GM23338 (cell line): ENCODE measurements around the gene CHD9NB. TPM values are rescaled to one million over a fixed set of nuclear protein-coding genes. Genes with fewer than 3 reads are reported as not detected.

Experiments used
- ATAC-seq: fragments of 200-7000 bp; cut with Tn5 transposase; 3 replicates; pipeline ENCODE4 v1.9.1; 2020
- DNase-seq: peaks from one replicate; pipeline ENCODE4 v3.0.0-alpha.2; 2015; ENCODE audit warnings: low spot score
- H2AFZ ChIP-seq: fragments of 200-600 bp; sonication (generic); 2 replicates; pipeline ENCODE4 v1.8.0; 2016; ENCODE audit warnings: antibody characterized with exemption, mild to moderate bottlenecking, moderate library complexity
- H3F3A ChIP-seq: fragments of 200-600 bp; sonication (generic); replicated peaks from 2 replicates; pipeline ENCODE4 v1.8.0; 2017; ENCODE audit warnings: antibody characterized with exemption, mixed run types, low read depth
- H3K27ac ChIP-seq: fragments of 200-600 bp; sonication (generic); 2 replicates; pipeline ENCODE4 v1.6.1; 2016; ENCODE audit warnings: low read depth
- H3K27me3 ChIP-seq: fragments of 200-600 bp; sonication (generic); 2 replicates; pipeline ENCODE4 v1.8.0; 2016; ENCODE audit warnings: mild to moderate bottlenecking, mixed run types, moderate library complexity; ENCODE audit not compliant: insufficient read depth
- H3K36me3 ChIP-seq: fragments of 200-600 bp; sonication (generic); 2 replicates; pipeline ENCODE4 v1.8.0; 2016; ENCODE audit warnings: mild to moderate bottlenecking; ENCODE audit not compliant: insufficient read depth
- H3K4me1 ChIP-seq: fragments of 200-600 bp; sonication (generic); 2 replicates; pipeline ENCODE4 v1.8.0; 2016; ENCODE audit warnings: mild to moderate bottlenecking, moderate library complexity; ENCODE audit not compliant: insufficient read depth
- H3K4me2 ChIP-seq: fragments of 200-600 bp; sonication (generic); 2 replicates; pipeline ENCODE4 v1.7.1; 2017; ENCODE audit warnings: mixed run types
- H3K4me3 ChIP-seq: fragments of 200-600 bp; sonication (generic); 2 replicates; pipeline ENCODE4 v1.6.1; 2016; ENCODE audit warnings: mixed run types
- H3K79me2 ChIP-seq: fragments of 200-600 bp; sonication (generic); replicated peaks from 2 replicates; pipeline ENCODE4 v1.8.0; 2017; ENCODE audit warnings: mild to moderate bottlenecking; ENCODE audit not compliant: insufficient read depth
- H3K9me2 ChIP-seq: fragments of 200-600 bp; sonication (generic); 2 replicates; pipeline ENCODE4 v1.8.0; 2017; ENCODE audit not compliant: insufficient read depth
- H4K20me1 ChIP-seq: fragments of 200-600 bp; sonication (generic); replicated peaks from 2 replicates; pipeline ENCODE4 v1.8.0; 2017; ENCODE audit warnings: mild to moderate bottlenecking; ENCODE audit not compliant: insufficient read depth
- H3K27ac Mint-ChIP-seq: 2 replicates; pipeline ENCODE4 v1.8.0; 2020; ENCODE audit warnings: inconsistent platforms, mild to moderate bottlenecking, moderate library complexity, mixed read lengths
- H3K27me3 Mint-ChIP-seq: 3 replicates; pipeline ENCODE4 v1.8.0; 2022; ENCODE audit warnings: low read depth, mild to moderate bottlenecking, moderate library complexity, mixed read lengths, inconsistent platforms; ENCODE audit not compliant: insufficient read depth, poor library complexity
- H3K36me3 Mint-ChIP-seq: 3 replicates; pipeline ENCODE4 v1.8.0; 2021; ENCODE audit warnings: low read depth, mild to moderate bottlenecking, inconsistent platforms, moderate library complexity, mixed read lengths
- H3K4me1 Mint-ChIP-seq: 3 replicates; pipeline ENCODE4 v1.8.0; 2020; ENCODE audit warnings: mild to moderate bottlenecking, inconsistent platforms, mixed read lengths
- H3K4me3 Mint-ChIP-seq: 3 replicates; pipeline ENCODE4 v1.8.0; 2021; ENCODE audit warnings: moderate library complexity, mild to moderate bottlenecking, inconsistent platforms, mixed read lengths
- H3K9me3 Mint-ChIP-seq: 3 replicates; pipeline ENCODE4 v1.8.0; 2020; ENCODE audit warnings: moderate library complexity, mild to moderate bottlenecking, inconsistent platforms, mixed read lengths
- CREB1 ChIP-seq: fragments of 250-450 bp; sonication (Bioruptor Pico); IDR thresholded peaks from 2 replicates; pipeline ENCODE4 v1.5.0; 2020; ENCODE audit warnings: low read depth, mild to moderate bottlenecking, moderate library complexity
- EZH2 ChIP-seq: fragments of 200-600 bp; sonication (generic); IDR thresholded peaks from one replicate; pipeline ENCODE4 v1.8.0; 2017; ENCODE audit warnings: antibody characterized with exemption, mild to moderate bottlenecking, low read depth; ENCODE audit not compliant: unreplicated experiment
- EZH2phosphoT487 ChIP-seq: fragments of 200-600 bp; sonication (generic); IDR thresholded peaks from one replicate; pipeline ENCODE4 v1.8.1; 2018; ENCODE audit warnings: antibody characterized with exemption; ENCODE audit not compliant: unreplicated experiment
- JUNB ChIP-seq: IDR thresholded peaks from one replicate; pipeline ENCODE4 v1.6.1; 2016; ENCODE audit warnings: antibody characterized with exemption; ENCODE audit not compliant: unreplicated experiment
- NANOG ChIP-seq: IDR thresholded peaks from 2 replicates; pipeline ENCODE4 v1.6.1; 2016; ENCODE audit warnings: antibody characterized with exemption, borderline replicate concordance
- POLR2AphosphoS5 ChIP-seq: IDR thresholded peaks from 2 replicates; pipeline ENCODE4 v1.6.1; 2016; ENCODE audit warnings: antibody characterized with exemption, low read depth
- STAT1 ChIP-seq: IDR thresholded peaks from one replicate; pipeline ENCODE4 v1.6.1; 2016; ENCODE audit warnings: antibody characterized with exemption; ENCODE audit not compliant: unreplicated experiment
- ZNF114 ChIP-seq: fragments of 250-450 bp; sonication (Bioruptor Pico); IDR thresholded peaks from 2 replicates; pipeline ENCODE4 v1.5.0; 2020; ENCODE audit warnings: mild to moderate bottlenecking, moderate library complexity
- ZNF331 ChIP-seq: fragments of 250-450 bp; sonication (Bioruptor Pico); IDR thresholded peaks from 2 replicates; pipeline ENCODE4 v1.5.0; 2020; ENCODE audit warnings: low read depth, mild to moderate bottlenecking, moderate library complexity
- polyA plus RNA-seq: library from polyadenylated mRNA; unstranded; fragments of >200 nt; fragmentation: Nextera tagmentation; extraction: Ambion mirVana; gene quantifications from 2 replicates; pipeline ENCODE4 v1.2.1, GENCODE V29; 2016
- total RNA-seq: library from RNA; depleted of rRNA; stranded (reverse); fragments of >200 nt; shearing (Covaris generic); gene quantifications from 2 replicates; pipeline ENCODE4 v1.2.3, GENCODE V29; 2014
- TF ChIP-seq, protein P1 (sequence below): IDR thresholded peaks from 2 replicates; pipeline ENCODE4 v1.6.1; 2016; ENCODE audit warnings: antibody characterized with exemption
- TF ChIP-seq, protein P2 (sequence below): IDR thresholded peaks from one replicate; pipeline ENCODE4 v1.6.1; 2018; ENCODE audit warnings: antibody characterized with exemption; ENCODE audit not compliant: unreplicated experiment
- TF ChIP-seq, protein P3 (sequence below), 2 experiments: fragments of 200-600 bp in 1 of 2; sonication (generic) in 1 of 2; conservative IDR thresholded peaks; 2 replicates each; pipeline versions ENCODE4 v1.5.1 to v1.6.1; 2016 to 2017; ENCODE audit warnings: antibody characterized with exemption in 2 of 2, low read depth in 2 of 2, mild to moderate bottlenecking in 2 of 2, moderate library complexity in 1 of 2
- TF ChIP-seq, protein P4 (sequence below): fragments of 250-450 bp; sonication (Bioruptor Pico); IDR thresholded peaks from 2 replicates; pipeline ENCODE4 v1.5.0; 2020; ENCODE audit warnings: mild to moderate bottlenecking, moderate library complexity

CHD9NB gene
- total and polyA plus RNA-seq, 2 experiments from 2014 or later = 1.7 to 4.2 TPM

DNA sequence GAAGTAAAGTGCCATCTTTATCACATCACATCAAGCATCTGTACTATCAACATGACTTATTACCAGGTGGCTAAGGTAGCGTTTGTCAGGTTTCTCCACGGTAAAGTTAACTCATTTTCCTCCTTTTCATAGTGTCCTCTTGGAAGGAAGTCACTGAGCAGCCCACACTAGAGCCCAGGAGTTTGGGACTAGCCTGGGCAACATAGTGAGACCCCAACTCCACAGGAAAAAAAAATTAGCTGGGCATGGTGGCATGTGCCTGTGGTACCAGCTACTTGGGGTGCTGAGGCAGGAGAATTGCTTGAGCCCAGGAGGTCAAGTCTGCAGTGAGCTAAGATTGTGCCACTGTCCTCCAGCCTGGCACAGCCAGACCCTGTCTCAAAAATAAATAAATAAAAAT, 15.0 kb upstream of the CHD9NB start:
- H3K27me3 ChIP-seq = no peaks in the 10 kb centered on the region
- peaks cover 13% of the 10 kb centered on the region for H3K36me3 Mint-ChIP-seq
- no peaks in the 10 kb centered on the region; the same call in 1 of the 2 replicates for H4K20me1 ChIP-seq
- H3K27ac ChIP-seq = no peak overlapping the region
- peaks cover under 1% of the 10 kb centered on the region; the same call in 2 of the 3 replicates for H3K9me3 Mint-ChIP-seq
- H3K4me3 Mint-ChIP-seq = no peak overlapping the region
- H3K4me1 ChIP-seq = peaks cover 13% of the 10 kb centered on the region
- H3K27ac Mint-ChIP-seq = no peak overlapping the region
- no peak overlapping the region for H3K4me2 ChIP-seq
- peaks cover 57% of the 10 kb centered on the region for H3K79me2 ChIP-seq
- no peaks in the 10 kb centered on the region for H3K9me2 ChIP-seq
- H3F3A ChIP-seq = no peaks in the 10 kb centered on the region
- no peak overlapping the region for H2AFZ ChIP-seq
- H3K4me1 Mint-ChIP-seq = peaks cover 25% of the 10 kb centered on the region
- H3K36me3 ChIP-seq = 0 out of 2 replicates have a peak, but pooled peaks cover 4% of the 10 kb centered on the region
- TF ChIP-seq, protein P1, sequence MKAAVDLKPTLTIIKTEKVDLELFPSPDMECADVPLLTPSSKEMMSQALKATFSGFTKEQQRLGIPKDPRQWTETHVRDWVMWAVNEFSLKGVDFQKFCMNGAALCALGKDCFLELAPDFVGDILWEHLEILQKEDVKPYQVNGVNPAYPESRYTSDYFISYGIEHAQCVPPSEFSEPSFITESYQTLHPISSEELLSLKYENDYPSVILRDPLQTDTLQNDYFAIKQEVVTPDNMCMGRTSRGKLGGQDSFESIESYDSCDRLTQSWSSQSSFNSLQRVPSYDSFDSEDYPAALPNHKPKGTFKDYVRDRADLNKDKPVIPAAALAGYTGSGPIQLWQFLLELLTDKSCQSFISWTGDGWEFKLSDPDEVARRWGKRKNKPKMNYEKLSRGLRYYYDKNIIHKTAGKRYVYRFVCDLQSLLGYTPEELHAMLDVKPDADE = no peak
- no peak for TF ChIP-seq STAT1
- TF ChIP-seq EZH2phosphoT487 = no peak
- TF ChIP-seq POLR2AphosphoS5 = no peak
- TF ChIP-seq JUNB = no peak
- no peak for TF ChIP-seq CREB1 (CRISPR knock-in tag)
- TF ChIP-seq NANOG = no peak
- no peak for TF ChIP-seq ZNF114 (CRISPR knock-in tag)
- TF ChIP-seq, protein P2, sequence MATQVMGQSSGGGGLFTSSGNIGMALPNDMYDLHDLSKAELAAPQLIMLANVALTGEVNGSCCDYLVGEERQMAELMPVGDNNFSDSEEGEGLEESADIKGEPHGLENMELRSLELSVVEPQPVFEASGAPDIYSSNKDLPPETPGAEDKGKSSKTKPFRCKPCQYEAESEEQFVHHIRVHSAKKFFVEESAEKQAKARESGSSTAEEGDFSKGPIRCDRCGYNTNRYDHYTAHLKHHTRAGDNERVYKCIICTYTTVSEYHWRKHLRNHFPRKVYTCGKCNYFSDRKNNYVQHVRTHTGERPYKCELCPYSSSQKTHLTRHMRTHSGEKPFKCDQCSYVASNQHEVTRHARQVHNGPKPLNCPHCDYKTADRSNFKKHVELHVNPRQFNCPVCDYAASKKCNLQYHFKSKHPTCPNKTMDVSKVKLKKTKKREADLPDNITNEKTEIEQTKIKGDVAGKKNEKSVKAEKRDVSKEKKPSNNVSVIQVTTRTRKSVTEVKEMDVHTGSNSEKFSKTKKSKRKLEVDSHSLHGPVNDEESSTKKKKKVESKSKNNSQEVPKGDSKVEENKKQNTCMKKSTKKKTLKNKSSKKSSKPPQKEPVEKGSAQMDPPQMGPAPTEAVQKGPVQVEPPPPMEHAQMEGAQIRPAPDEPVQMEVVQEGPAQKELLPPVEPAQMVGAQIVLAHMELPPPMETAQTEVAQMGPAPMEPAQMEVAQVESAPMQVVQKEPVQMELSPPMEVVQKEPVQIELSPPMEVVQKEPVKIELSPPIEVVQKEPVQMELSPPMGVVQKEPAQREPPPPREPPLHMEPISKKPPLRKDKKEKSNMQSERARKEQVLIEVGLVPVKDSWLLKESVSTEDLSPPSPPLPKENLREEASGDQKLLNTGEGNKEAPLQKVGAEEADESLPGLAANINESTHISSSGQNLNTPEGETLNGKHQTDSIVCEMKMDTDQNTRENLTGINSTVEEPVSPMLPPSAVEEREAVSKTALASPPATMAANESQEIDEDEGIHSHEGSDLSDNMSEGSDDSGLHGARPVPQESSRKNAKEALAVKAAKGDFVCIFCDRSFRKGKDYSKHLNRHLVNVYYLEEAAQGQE = no peak
- no peak for TF ChIP-seq ZNF331 (CRISPR knock-in tag)
- TF ChIP-seq, protein P3, sequence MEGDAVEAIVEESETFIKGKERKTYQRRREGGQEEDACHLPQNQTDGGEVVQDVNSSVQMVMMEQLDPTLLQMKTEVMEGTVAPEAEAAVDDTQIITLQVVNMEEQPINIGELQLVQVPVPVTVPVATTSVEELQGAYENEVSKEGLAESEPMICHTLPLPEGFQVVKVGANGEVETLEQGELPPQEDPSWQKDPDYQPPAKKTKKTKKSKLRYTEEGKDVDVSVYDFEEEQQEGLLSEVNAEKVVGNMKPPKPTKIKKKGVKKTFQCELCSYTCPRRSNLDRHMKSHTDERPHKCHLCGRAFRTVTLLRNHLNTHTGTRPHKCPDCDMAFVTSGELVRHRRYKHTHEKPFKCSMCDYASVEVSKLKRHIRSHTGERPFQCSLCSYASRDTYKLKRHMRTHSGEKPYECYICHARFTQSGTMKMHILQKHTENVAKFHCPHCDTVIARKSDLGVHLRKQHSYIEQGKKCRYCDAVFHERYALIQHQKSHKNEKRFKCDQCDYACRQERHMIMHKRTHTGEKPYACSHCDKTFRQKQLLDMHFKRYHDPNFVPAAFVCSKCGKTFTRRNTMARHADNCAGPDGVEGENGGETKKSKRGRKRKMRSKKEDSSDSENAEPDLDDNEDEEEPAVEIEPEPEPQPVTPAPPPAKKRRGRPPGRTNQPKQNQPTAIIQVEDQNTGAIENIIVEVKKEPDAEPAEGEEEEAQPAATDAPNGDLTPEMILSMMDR (conservative IDR thresholded peaks at IDR 0.05; ENCODE audit: low read depth in 2 of 2) = no peak
- TF ChIP-seq EZH2 = no peak
- TF ChIP-seq, protein P4, sequence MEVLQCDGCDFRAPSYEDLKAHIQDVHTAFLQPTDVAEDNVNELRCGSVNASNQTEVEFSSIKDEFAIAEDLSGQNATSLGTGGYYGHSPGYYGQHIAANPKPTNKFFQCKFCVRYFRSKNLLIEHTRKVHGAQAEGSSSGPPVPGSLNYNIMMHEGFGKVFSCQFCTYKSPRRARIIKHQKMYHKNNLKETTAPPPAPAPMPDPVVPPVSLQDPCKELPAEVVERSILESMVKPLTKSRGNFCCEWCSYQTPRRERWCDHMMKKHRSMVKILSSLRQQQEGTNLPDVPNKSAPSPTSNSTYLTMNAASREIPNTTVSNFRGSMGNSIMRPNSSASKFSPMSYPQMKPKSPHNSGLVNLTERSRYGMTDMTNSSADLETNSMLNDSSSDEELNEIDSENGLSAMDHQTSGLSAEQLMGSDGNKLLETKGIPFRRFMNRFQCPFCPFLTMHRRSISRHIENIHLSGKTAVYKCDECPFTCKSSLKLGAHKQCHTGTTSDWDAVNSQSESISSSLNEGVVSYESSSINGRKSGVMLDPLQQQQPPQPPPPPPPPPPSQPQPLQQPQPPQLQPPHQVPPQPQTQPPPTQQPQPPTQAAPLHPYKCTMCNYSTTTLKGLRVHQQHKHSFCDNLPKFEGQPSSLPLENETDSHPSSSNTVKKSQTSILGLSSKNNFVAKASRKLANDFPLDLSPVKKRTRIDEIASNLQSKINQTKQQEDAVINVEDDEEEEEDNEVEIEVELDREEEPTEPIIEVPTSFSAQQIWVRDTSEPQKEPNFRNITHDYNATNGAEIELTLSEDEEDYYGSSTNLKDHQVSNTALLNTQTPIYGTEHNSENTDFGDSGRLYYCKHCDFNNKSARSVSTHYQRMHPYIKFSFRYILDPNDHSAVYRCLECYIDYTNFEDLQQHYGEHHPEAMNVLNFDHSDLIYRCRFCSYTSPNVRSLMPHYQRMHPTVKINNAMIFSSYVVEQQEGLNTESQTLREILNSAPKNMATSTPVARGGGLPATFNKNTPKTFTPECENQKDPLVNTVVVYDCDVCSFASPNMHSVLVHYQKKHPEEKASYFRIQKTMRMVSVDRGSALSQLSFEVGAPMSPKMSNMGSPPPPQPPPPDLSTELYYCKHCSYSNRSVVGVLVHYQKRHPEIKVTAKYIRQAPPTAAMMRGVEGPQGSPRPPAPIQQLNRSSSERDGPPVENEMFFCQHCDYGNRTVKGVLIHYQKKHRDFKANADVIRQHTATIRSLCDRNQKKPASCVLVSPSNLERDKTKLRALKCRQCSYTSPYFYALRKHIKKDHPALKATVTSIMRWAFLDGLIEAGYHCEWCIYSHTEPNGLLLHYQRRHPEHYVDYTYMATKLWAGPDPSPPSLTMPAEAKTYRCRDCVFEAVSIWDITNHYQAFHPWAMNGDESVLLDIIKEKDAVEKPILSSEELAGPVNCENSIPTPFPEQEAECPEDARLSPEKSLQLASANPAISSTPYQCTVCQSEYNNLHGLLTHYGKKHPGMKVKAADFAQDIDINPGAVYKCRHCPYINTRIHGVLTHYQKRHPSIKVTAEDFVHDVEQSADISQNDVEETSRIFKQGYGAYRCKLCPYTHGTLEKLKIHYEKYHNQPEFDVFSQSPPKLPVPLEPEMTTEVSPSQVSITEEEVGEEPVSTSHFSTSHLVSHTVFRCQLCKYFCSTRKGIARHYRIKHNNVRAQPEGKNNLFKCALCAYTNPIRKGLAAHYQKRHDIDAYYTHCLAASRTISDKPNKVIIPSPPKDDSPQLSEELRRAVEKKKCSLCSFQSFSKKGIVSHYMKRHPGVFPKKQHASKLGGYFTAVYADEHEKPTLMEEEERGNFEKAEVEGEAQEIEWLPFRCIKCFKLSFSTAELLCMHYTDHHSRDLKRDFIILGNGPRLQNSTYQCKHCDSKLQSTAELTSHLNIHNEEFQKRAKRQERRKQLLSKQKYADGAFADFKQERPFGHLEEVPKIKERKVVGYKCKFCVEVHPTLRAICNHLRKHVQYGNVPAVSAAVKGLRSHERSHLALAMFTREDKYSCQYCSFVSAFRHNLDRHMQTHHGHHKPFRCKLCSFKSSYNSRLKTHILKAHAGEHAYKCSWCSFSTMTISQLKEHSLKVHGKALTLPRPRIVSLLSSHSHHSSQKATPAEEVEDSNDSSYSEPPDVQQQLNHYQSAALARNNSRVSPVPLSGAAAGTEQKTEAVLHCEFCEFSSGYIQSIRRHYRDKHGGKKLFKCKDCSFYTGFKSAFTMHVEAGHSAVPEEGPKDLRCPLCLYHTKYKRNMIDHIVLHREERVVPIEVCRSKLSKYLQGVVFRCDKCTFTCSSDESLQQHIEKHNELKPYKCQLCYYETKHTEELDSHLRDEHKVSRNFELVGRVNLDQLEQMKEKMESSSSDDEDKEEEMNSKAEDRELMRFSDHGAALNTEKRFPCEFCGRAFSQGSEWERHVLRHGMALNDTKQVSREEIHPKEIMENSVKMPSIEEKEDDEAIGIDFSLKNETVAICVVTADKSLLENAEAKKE (CRISPR knock-in tag) = no peak
- H3K4me3 ChIP-seq = no peak overlapping the region
- ATAC-seq = no peak
- DNase-seq = no peak
- peaks cover 3% of the 10 kb centered on the region for H3K27me3 Mint-ChIP-seq
